Cardiac muscle cell (in vitro differentiated cells and primary cell): ENCODE results near the gene BBS12. TPM values are rescaled to one million over a fixed set of nuclear protein-coding genes. Genes with fewer than 3 reads are reported as not detected.

Source experiments
- DNase-seq, 2 donors: peaks; one replicate each; pipeline versions ENCODE4 v3.0.0 to v3.0.0-alpha.2; 2010 to 2017; ENCODE audit warnings: low read depth in 1 of 2, low spot score in 1 of 2
- H3K27ac ChIP-seq: fragments of 200-600 bp; sonication (generic); 2 replicates; pipeline ENCODE4 v1.5.1; 2016
- H3K27me3 ChIP-seq: fragments of 200-600 bp; sonication (generic); 2 replicates; pipeline ENCODE4 v1.6.0; 2016; ENCODE audit warnings: control low read depth
- H3K36me3 ChIP-seq: fragments of 200-600 bp; sonication (generic); 2 replicates; pipeline ENCODE4 v1.5.1; 2016; ENCODE audit warnings: control low read depth
- H3K4me1 ChIP-seq: fragments of 200-600 bp; sonication (generic); 2 replicates; pipeline ENCODE4 v1.8.1; 2017; ENCODE audit warnings: low read depth, mild to moderate bottlenecking, mixed run types
- H3K4me3 ChIP-seq: fragments of 200-600 bp; sonication (generic); 2 replicates; pipeline ENCODE4 v1.5.1; 2016; ENCODE audit warnings: mild to moderate bottlenecking
- H3K9me3 ChIP-seq: fragments of 200-600 bp; sonication (generic); 2 replicates; pipeline ENCODE4 v1.5.1; 2017; ENCODE audit warnings: low read depth, mild to moderate bottlenecking, control low read depth
- CTCF ChIP-seq: IDR thresholded peaks from 2 replicates; pipeline ENCODE4 v1.5.1; 2012; ENCODE audit warnings: low read depth, mild to moderate bottlenecking, low read length
- polyA plus RNA-seq: library from polyadenylated mRNA; unstranded; fragments of >200 nt; fragmentation: Nextera tagmentation; extraction: Ambion mirVana; gene quantifications from 2 replicates; pipeline ENCODE4 v1.2.1, GENCODE V29; 2016
- total RNA-seq: library from RNA; depleted of rRNA; stranded (reverse); fragments of >200 nt; gene quantifications from 2 replicates; pipeline ENCODE4 v1.2.3, GENCODE V29; 2016

The BBS12 gene
- total RNA-seq (3.2 and 4.9 TPM in 2 replicates), polyA plus RNA-seq (7.4 and 9.9 TPM in 2 replicates)

- peaks cover 19% of the 10 kb centered on the region for H3K4me1 ChIP-seq
- peak; percentile 58 for TF ChIP-seq CTCF
- no peaks in the 10 kb centered on the region for H3K27me3 ChIP-seq
- H3K4me3 ChIP-seq = peak within 1 kb of the TSS; percentile 48
- no peaks in the 10 kb centered on the region for H3K9me3 ChIP-seq
- H3K27ac ChIP-seq = peak within 1 kb of the TSS; percentile 84
- H3K36me3 ChIP-seq = no peaks in the 10 kb centered on the region
- DNase-seq = peak; percentile 99 to 100
These were observed at the start of gene BBS12 for GRCh38 chr4:122732329-122733026. TSS of gene BBS12 (plus strand) at chr4:122732704. CDS start at chr4:122741893, 9,189 bp downstream.

- H3K27ac ChIP-seq = peak overlapping the region; percentile 95
- H3K36me3 ChIP-seq = no peaks in the 10 kb centered on the region
- no peaks in the 10 kb centered on the region for H3K27me3 ChIP-seq
- no peak overlapping the region for H3K4me3 ChIP-seq
- H3K9me3 ChIP-seq = no peaks in the 10 kb centered on the region
- TF ChIP-seq CTCF = no peak
- no peak for DNase-seq
- peaks cover 37% of the 10 kb centered on the region for H3K4me1 ChIP-seq
These were observed 45.8 kb upstream of the BBS12 start for GRCh38 chr4:122686691-122687090.

- H3K4me1 ChIP-seq = peaks cover 37% of the 10 kb centered on the region
- H3K36me3 ChIP-seq = no peaks in the 10 kb centered on the region
- no peak for TF ChIP-seq CTCF
- peak; percentile 33 to 72 for DNase-seq
- no peak overlapping the region for H3K4me3 ChIP-seq
- no peaks in the 10 kb centered on the region for H3K27me3 ChIP-seq
- H3K27ac ChIP-seq = peak overlapping the region; percentile 95
- no peaks in the 10 kb centered on the region for H3K9me3 ChIP-seq
These were observed 44.9 kb upstream of the BBS12 start for GRCh38 chr4:122687531-122688061.

- H3K36me3 ChIP-seq = no peaks in the 10 kb centered on the region
- no peak overlapping the region for H3K4me3 ChIP-seq
- H3K27me3 ChIP-seq = no peaks in the 10 kb centered on the region
- no peak for TF ChIP-seq CTCF
- H3K27ac ChIP-seq = peak overlapping the region; percentile 95
- H3K9me3 ChIP-seq = no peaks in the 10 kb centered on the region
- peak in 1 of 2 donors; percentile 18 for DNase-seq
- peaks cover 37% of the 10 kb centered on the region for H3K4me1 ChIP-seq
These were observed 43.9 kb upstream of the BBS12 start for GRCh38 chr4:122688529-122689140.

GRCh38 chr4:122689972-122690371 lies 42.5 kb upstream of the BBS12 start:
- H3K4me1 ChIP-seq = peaks cover 37% of the 10 kb centered on the region
- no peaks in the 10 kb centered on the region for H3K9me3 ChIP-seq
- no peaks in the 10 kb centered on the region for H3K36me3 ChIP-seq
- no peak overlapping the region for H3K4me3 ChIP-seq
- H3K27me3 ChIP-seq = no peaks in the 10 kb centered on the region
- no peak for TF ChIP-seq CTCF
- no peak for DNase-seq
- H3K27ac ChIP-seq = peak overlapping the region; percentile 95
